GM21447 (cell line): ENCODE results near the gene OXER1.

Source experiments
- ATAC-seq: cut with Tn5 transposase; IDR thresholded peaks from one replicate; pipeline ENCODE4 v1.9.1; 2021; ENCODE audit not compliant: unreplicated experiment

OXER1 gene

DNA sequence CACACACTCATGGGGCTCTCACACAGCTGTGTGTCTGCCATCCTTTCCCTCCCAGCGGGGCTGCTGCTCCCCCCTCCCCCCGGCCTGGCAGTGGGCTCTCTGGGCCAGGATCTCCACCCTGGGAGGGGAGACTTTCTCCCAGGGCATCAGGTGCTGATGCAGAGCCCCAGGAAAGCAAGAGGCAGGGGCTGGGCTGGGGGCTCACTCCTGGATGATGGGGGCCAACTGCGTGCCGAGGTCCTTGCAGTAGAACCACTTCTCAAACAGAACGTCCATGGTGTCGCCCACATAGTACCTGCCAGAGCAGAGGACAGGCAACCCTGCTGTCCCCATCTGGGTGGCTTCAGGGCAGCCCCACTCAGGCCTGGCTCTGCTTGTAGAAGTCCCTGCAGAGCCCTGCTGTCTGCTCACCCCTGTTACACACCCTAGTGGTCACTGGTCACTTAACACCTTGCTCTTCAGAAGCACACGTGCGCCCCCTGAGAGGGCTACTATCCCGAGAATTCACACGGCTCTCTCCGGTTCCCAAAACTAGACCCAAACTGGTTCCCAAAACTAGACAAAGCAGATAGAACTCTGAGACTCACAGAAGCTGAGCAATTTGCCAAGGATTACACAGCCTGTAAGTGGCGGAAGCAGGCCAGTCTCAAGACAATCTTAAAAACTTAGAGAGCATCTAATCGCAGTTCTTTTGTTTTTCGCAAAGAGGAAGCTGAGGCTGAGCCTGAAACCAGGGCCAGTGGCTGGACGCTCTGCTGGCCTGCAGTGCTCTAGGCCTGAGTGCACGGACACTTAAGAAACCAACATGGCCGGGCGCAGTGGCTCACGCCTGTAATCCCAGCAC is 6.6 kb upstream of the OXER1 start:
- peak; percentile 54 for ATAC-seq

GRCh38 chr2:42769583-42770287 is 5.8 kb upstream of the OXER1 start:
- ATAC-seq = no peak

DNA sequence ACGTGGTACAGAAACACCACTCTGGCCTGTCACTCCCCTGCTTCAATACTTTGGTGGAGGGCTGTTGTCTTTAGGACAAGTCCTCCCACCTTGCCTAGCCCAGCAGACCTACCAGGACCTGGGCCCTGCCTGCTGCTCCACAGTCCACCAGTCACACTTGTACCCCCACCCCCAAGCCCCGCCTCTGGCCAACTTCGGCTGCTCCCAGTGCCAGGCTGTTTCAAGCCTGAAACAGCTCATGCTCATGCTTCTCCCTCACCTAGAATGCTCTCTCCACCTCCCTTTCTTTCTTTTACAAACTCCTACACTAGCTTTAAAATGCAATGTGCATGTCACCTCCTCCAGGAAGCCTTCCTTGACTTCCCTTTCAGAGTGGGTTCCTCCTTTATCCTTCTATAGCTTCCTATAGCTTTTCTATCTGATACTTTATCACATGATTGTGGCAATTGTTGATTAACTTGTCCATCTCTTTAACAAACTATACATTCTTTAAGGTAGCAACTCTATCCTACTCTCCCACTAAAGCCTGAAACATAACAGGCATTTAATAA is 4.8 kb upstream of the OXER1 start:
- ATAC-seq = no peak

DNA sequence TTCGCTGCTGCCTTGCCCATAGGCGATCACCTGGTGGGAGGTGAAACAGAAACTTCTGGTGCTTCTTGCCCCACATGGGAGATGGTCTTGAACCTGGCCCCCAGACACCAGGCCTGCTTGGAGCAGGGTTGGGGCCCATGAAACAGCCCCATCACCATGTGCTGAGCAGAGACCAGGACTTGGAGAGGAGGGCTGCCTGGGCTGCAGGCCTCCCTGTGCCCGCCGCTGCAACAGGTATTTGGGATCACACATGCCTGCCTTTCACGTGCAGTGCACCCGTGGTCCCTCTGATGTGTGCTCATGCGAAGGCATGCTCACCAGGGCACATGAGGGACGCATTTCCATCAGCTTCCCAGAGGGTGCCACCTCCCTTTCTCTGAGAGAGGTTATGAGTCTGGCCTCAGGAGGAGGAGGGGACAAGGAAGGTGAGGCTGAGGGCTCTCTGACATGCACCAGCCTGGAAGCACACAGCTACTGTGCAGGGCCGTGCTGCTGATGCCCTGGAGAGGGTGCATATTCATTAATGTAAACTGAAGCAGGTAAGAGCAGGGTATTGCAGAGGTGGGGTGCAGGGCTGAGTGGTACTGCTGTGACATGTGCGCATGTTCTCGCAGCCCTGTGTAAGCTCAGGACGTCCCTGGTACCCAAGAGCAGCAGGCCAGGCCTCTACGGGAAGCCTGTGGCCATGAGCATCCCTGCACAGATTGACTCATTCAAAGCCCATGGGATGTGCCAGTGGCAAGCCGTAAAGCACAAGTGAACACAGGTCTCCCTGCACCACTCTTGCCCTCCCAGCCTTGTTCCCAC is 4.2 kb upstream of the OXER1 start:
- no peak for ATAC-seq

- no peak for ATAC-seq
These were observed 3.4 kb upstream of the OXER1 start for GRCh38 chr2:42767080-42767898.

GRCh38 chr2:42765686-42766085 is 1.8 kb upstream of the OXER1 start:
- ATAC-seq = no peak

DNA sequence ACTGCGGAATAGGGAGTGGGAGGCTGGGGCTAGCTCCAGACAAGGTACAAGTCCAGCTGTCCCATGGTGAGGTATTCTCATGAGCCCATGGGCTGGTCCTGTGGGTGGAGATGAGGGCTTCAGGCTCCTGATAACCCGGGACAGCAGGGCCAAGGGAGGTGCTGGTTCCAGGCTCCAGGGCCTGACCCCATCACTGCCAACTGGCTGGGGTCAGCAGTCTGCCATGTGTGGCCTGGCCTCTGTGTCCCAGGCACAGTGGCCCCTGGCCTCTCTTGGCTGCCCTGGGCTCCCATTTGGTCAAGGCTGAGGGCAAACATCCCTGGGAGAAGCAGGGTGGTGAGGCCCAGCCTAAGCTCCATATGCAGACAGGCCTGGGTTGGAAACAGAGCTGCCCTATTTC is 966 bp upstream of the OXER1 start:
- ATAC-seq = no peak

DNA sequence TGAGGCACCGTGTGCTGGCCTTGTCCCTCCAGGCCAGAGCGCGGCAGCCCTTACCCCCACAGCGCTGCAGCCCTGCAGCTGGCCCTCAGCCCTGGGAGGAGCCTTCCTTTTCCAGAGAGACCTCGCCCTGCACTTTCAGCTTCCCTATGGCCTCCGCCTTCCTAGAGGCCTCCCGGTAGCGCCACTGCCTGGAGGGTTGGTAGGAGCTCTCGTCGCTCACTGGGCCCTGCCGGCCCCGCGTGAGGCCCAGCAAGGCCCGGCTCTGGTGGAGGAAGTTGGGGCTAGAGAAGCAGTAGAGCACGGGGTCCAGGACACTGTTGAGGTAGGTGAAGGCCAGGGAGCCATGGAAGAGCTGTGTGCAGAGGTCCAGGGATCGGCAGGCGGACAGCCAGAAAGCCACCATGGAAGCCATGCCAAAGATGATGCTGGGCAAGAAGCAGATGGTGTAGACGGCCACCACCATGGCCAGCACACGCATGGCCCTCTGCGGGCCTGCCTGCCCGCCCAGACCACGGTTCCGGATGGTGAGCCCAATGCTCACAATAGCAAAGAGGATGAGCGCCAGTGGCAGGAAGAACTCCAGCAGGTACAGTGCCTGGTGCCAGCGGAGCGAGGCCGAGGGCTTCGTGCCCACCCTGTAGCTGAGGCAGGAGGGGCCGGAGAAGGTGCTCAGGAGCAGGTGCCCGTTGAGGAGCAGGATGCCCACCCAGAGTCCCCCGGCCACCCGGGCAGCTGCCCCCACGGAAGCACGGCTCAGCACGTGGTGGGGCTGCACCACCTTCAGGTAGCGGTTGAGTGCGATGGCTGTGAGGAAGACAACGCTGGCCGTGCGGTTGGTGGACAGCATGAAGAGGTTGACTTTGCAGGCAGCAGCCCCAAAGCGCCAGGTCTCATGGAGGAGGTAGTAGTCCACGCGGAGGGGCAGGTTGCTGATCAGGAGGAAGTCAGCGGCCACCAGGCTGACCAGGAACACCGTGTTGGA is 821 bp downstream of the OXER1 start:
- ATAC-seq = no peak

DNA sequence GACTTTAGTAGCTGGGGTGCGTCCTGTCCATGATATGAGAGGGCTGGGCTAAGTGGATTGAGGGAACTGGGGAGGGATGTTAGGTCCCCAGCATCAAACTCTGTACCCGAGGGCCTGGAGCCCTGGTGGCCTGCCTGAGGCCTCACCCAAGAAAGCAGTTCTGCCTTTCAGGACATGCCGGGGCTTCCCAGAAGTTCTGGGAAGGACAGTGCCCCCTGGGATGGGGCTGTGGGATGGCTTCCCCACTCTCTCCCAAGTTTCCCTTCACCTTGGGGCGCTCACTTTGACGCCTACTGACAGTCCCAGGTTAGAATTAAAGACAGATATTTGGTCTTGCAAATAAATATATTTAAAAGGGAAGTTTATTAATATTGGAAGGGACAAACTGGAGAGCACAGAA is 1.8 kb downstream of the OXER1 start:
- no peak for ATAC-seq

DNA sequence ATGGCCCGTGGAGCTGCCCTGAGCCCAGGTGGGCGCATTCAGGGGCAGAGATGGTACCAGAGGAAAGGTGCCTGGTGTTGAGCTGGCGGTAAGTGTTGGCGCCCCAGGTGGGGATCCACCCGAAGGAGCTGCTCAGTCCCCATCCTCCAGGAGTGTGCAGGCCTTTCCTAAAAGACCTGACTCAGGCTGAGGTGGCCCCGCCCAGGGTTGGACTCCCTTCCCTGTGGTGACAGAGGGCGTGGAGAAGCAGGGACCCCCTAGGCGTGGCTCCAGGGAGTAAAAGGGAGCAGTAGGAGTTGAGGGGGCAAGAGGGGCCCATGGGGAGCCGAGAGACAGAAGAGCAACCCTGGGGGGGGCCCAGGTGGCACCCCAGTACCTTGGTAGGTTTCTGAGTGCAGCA is 2.4 kb downstream of the OXER1 start:
- no peak for ATAC-seq

DNA sequence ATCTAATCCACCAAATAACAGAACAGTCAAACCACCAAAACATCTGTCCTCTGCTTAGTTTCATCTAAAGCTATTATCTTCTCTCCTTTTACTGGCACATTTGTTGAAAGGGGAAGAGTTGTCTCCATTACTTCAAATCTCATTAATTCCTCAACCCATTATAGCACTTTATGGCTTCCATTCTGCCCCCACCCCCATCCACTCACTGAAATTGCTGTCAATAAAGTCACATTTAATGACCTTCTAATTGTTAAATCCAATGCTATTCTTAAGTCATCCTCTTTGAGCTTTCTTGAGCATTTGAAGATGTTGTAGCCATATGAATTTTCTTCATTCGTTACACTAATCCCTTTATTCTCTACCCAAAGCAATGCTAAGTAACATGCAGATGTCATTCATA is 5.2 kb downstream of the OXER1 start:
- ATAC-seq = no peak

GRCh38 chr2:42757981-42758740 is 5.8 kb downstream of the OXER1 start:
- no peak for ATAC-seq

DNA sequence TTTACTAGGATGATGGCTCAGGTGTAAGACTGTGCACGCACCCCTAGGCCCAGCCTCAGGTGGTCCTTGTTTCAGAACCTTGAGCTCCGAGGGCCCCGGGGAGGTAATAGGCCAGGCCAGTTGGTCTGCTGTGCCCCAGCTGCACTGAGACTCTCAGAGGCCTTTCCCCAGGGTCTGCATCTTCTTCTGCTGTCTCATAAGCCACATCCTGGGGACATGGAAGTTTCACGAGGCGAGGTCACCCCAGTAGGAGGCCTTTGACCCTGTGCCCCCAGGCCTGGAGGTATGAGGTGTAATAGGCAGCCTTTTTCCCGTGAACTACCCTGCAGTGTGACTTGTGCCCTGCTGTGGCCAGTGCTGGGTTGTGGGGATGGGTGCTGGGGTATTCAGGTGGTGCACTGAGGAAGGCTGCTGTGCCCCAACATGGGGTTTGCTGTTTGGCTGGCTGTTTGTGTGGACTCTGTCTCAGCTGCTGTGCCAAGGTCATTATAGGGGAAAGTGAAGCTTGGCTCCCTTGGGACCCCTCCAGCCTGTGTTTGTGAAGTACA is 6.9 kb downstream of the OXER1 start:
- ATAC-seq = no peak

GRCh38 chr2:42756150-42756775 is 7.7 kb downstream of the OXER1 start:
- no peak for ATAC-seq

DNA sequence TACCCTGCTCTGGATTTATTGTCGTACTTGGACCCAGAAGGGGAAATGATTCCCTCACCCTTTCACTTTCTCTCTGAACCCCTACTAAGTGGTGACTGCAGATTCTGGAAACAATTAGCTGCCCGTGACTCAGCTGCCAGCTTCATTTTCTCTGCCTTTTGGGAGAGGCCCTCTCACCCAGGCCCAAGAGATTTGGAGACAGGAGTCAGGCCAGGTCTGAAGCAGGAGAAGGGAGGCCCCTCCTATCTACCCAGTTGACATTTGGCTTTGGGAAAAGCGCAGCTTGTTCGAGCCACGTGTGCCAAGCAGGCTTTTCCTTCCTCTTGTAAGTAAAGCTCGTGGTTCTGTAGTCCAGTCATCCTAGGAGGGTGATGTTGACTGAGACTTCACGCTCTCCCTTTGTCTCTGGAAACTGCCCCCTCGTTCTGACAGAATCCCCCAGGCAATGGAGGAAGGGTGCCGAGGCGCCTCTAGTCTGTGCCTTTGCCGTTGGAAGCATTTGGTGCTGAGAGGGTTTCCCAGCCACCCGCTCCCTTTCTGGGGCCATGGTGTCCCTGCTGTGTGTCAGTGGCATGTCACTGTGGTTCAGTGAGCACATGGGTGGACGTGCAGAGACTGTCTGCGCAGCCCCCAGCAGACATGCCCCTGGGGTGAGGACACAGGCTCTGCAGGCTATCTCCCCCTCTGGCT is 8.6 kb downstream of the OXER1 start:
- no peak for ATAC-seq

DNA sequence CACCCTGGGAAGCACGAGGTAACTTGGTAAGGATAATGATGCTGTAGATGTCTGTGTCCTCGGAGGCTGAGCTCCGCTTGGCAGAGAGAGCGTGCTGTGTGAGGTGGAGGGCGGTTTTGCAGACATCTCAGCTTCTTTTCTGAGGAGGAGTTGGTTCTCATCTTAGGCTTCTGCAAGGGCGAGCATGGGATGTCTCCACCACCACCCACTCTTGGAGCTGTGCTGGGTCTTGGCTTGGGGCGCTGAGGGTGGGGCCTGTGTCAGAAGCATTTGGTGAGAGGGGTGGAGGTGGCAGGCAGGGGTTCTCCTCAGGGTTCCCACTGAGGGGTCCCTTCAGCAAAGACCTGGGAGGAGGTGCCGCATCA is 9.2 kb downstream of the OXER1 start:
- no peak for ATAC-seq

DNA sequence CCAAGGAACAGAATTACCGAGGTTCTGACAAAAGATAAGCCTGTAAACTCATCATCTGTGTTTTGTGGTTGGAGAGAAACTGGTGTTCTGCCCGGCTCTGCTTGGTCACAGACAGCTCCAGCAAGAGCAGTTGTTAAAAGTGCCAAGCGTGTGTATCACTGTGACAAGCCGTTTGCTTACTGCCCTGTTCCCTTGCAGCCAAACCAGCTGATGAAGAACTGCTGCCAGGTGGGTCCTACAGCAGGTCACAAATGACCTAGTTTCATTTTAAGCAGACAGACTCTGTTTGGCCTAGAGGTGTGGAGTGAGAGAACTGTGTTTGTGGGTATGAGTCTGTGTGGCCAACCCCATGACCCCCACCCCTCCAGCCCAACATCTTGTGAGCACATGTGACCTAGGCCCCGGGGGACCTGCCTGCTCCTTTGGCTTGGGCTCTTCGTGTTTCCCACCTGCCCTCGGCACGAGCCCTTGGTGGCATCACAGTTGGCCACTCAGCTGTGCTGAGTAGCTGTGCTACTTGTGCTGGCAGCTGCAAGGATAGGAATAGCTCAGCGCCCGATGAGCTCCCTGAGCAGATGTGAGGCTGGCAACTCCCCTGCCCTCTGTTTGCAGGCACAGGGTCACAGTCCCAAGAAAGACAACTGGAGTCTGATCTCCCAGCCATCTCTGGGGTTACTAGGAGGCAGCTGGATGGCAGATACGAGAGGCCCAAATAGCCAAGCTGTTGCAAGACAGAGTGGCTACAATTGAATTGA is 9.7 kb downstream of the OXER1 start:
- peak; percentile 62 for ATAC-seq
